Activated CD8-positive, alpha-beta memory T cell treated with anti-CD3 and anti-CD28 coated beads, Interleukin-2, amount 50 U/mL, for 24 hours (primary cell): ENCODE measurements around the gene CCDC71L.

Experiments
- DNase-seq: peaks from one replicate; pipeline ENCODE4 v3.0.0-alpha.2; 2020; ENCODE audit errors: extremely low read depth

The CCDC71L gene

GRCh38 chr7:106625678-106626301, 35.2 kb downstream of the CCDC71L start:
- DNase-seq, result no peak

DNA sequence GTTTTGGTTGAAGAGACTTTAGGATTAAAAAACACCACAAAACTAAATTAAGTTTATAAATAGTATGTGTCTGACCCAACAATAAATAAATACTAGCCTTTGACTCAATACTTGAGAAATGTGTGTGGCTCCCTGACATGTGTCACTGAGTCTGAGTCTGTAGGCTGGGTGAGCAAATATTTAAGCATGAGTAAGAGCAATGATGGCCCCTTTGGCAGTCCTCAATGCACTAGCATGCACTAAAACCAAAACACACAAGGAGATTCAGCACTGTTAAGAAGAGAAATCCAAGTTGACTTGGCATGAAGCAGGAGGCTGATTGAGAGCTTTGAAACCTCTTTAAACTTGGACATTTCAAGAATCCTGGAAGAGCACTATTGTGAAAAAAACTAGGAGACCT, 37.1 kb downstream of the CCDC71L start:
- no peak for DNase-seq

DNA sequence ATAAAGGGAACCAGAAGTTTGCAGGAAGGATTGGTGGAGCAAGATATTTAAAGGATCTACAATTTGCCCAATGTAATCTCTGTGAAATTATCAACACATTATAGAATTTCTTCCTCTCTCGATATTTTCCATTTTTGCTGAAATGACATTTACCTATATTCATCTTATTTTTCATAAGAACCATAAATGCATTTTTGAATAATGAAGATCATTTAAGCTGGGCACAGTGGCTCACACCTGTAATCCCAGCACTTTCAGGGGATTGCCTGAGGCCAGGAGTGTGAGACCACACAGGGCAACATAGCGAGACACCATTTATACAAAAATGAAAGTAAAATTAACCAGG, 37.7 kb downstream of the CCDC71L start:
- no peak for DNase-seq

- DNase-seq, result no peak
Measured at GRCh38 chr7:106622654-106623314, 38.2 kb downstream of the CCDC71L start.

GRCh38 chr7:106621393-106622132, 39.4 kb downstream of the CCDC71L start:
- no peak for DNase-seq

- DNase-seq, result no peak
Measured at GRCh38 chr7:106620676-106621075, 40.3 kb downstream of the CCDC71L start.

- no peak for DNase-seq
Measured at GRCh38 chr7:106620034-106620433, 40.9 kb downstream of the CCDC71L start.

- DNase-seq, result no peak
Measured at GRCh38 chr7:106619213-106619612, 41.7 kb downstream of the CCDC71L start.

GRCh38 chr7:106618480-106618879, 42.5 kb downstream of the CCDC71L start:
- no peak for DNase-seq

- no peak for DNase-seq
Measured at GRCh38 chr7:106617860-106618259, 43.1 kb downstream of the CCDC71L start.

DNA sequence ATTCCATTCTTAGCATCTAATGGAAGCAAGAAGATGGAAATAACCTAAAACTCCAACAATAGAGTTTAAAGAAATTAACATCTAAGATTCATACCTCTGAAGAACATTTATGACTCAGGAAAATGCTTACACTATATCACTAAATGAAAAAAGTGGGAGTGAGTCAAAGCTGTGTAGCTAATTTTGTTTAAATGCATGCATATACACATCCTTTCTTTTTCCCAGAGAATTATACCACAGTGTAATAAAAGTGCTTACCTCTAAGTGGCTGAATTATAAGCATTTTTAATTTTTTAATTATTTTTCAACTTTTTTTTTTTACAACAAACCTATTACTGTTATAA, 44.3 kb downstream of the CCDC71L start:
- DNase-seq, result no peak

GRCh38 chr7:106615808-106616707, 44.9 kb downstream of the CCDC71L start:
- no peak for DNase-seq

- no peak for DNase-seq
Measured at GRCh38 chr7:106614751-106615150, 46.2 kb downstream of the CCDC71L start.

DNA sequence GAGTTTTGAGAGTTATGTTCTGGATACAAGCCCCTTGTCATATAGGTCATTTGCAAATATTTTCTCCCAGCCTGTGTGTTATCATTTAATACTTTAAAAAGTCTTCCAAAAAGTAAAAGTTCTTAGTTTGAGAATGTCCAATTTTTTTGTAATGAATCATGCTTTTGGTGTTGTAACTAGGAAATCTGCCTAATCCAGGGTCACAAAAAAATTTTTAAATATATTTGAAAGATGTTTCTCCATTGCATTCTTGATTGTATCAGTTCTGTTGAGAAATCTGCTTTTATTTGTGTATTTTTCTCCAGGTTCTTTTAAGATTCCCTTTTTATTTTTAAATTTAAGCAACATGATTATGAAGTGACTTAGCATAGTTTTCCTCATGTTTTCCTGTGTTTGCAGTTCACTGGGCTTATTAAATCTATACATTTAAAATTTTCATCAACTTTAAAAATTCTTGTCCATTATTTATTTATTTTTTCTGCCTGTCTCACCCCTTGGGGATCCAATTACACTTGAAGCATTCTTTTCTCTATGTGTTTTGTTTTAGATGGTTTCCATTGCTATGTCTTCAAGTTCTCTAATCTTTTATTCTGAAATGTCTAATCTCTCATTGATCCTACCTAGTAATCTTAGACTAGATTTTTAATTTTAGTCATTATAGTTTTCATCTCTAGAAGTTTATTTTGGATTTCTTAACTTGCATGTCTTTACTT, 47.0 kb downstream of the CCDC71L start:
- DNase-seq, result no peak

- DNase-seq, result no peak
Measured at GRCh38 chr7:106613279-106613678, 47.7 kb downstream of the CCDC71L start.

DNA sequence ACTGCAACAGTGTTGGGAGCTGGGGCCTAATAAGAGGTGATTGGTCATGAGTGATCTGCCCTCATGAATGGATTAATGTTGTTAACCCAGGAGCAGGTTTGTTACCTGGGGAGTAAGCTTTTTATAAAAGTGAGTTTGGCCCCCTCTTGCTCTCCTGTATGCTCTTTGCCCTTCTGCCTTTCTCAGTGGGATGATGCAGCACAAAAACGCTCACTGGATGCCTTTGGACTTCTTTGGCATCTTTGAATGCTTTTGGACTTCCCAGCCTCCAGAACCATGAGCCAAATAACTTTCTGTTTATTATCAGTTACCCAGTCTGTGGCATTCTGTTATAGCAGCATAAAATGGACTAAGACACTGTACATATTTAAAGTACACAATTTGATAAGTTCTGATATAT, 48.5 kb downstream of the CCDC71L start:
- DNase-seq, result no peak

DNA sequence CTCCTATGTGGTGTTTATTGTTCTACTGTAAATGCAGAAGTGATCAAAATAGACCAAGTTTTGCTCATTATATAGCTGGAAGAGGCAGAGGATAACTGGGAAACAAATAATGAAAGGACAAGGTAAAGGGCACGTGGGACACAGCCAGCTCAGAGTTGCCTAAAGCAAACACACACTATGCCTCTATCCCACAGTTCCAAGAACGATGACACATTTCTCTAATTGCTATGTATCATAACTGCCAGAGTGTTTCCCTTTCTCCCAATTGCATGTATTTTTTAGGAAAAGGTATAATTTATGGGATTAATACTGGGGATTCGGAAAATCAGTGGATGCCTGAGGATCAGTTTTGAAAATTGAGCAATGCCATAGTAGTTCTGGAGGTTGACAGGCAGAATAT, 49.0 kb downstream of the CCDC71L start:
- no peak for DNase-seq

DNA sequence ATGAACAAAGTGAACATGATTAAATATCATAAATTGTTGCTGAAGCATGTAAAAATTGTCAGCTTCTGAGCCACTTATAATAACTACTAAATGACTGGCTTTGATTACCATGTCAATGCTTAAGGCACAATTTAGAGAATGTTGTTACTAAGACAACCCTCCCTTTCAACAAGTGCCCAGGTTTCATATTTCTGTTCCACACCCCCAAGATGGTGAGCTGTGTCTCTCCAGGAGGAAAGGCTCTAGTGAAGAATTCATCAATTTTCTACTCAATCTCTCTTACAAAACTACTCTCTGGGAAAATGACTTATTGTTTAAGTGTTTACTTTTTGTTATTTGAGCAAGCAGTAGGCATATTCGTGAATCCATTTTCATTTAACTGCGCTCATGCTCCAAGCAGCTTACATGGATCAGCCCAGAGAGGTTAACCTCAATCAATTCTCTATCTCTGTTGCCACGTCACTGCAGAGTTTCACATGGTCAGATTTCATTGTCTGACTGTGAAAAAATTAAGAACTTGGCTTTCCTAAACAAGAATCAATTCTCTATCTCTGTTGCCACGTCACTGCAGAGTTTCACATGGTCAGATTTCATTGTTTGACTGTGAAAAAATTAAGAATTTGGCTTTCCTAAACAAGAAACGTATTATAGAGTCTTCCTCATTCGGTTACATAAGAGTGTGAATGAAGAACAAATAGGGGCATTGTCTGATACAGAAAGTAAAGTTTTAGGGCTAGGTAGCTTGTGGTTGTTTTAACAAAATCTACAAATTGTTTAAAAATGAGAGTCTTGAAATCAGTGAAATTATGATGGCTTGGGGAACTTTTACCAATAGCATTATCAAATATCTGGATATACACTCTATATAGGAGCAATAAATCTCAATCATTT, 49.7 kb downstream of the CCDC71L start:
- no peak for DNase-seq

DNA sequence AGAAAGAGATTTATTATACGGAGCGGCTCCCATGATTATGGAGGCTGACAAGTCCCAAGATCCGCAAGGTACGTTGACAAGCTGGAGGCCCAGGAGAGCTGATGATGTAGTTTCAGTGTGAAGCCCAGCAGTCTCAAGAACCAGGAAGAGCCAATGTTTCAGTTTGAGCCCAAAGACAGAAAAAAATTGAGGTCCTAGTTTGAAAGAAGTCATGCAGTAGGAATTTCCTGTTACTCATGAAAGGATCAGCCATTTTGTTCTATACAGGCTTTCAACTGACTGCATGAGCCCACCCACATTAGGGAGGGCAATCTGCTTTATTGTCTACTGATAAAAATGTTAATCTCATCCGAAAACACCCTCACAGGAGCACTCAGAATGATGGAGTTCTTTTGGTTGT, 51.5 kb downstream of the CCDC71L start:
- no peak for DNase-seq

DNA sequence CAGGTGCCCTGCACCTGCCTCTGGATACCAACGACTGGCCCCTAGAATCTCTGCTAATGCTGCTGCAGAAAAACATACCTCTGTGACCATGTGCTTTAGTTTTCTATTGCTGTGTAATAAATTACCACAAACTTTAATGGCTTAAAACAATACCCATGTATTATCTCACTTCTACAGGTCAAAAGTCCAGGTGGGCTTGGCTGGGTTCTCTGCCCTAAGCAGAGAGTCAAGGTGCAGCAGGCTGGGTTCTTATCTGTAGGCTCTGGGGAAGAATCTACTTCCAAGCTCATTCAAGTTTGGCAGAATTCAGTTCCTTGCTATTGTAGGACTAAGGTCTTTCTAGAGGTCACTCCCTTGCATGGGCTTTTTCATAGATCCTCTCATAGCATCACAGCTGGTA, 52.3 kb downstream of the CCDC71L start:
- DNase-seq, result no peak
